Activated T-cell treated with anti-CD3 and anti-CD28 coated beads, Interleukin-2, amount 50 U/mL, for 72 hours (primary cell): Measurements from ENCODE around the gene SEMA6A. TPM values are rescaled to one million over a fixed set of nuclear protein-coding genes. Genes with fewer than 3 reads are reported as not detected.
A peak's percentile ranks its signal among the peaks of the same experiment; 100 is the strongest.

Experiments used
- ATAC-seq, 2 donors: fragments of 150-1000 bp; cut with Tn5 transposase; replicated peaks in 1 of 2; 2 replicates each; pipeline ENCODE4 v1.10.0; 2021; ENCODE audit warnings: moderate library complexity in 2 of 2, mild to moderate bottlenecking in 1 of 2
- DNase-seq, 2 donors: peaks; one replicate each; pipeline ENCODE4 v3.0.0; 2021 to 2022; ENCODE audit warnings: mixed read lengths in 1 of 2
- H3K27ac Mint-ChIP-seq: one replicate; pipeline ENCODE4 v1.8.0; 2022; ENCODE audit warnings: mild to moderate bottlenecking, moderate library complexity, mixed read lengths
- H3K27me3 Mint-ChIP-seq: one replicate; pipeline ENCODE4 v1.8.0; 2022; ENCODE audit warnings: low read depth, mixed read lengths
- H3K36me3 Mint-ChIP-seq, 2 donors: one replicate each; pipeline ENCODE4 v1.8.0; 2022; ENCODE audit warnings: mixed read lengths in 2 of 2, mild to moderate bottlenecking in 1 of 2; ENCODE audit not compliant: insufficient read depth in 2 of 2
- H3K4me1 Mint-ChIP-seq: one replicate; pipeline ENCODE4 v1.8.0; 2022; ENCODE audit warnings: low read depth, mixed read lengths
- H3K4me3 Mint-ChIP-seq, 2 donors: one replicate each; pipeline ENCODE4 v1.8.0; 2022; ENCODE audit warnings: mild to moderate bottlenecking in 2 of 2, mixed read lengths in 2 of 2, moderate library complexity in 2 of 2
- H3K9me3 Mint-ChIP-seq, 2 donors: one replicate each; pipeline ENCODE4 v1.8.0; 2022; ENCODE audit warnings: mixed read lengths in 2 of 2
- total RNA-seq, 2 donors: library from RNA; stranded (reverse); gene quantifications; one replicate each; pipeline ENCODE4 v1.2.3, GENCODE V29; 2022

The SEMA6A gene
- total RNA-seq, 2 donors from 2014 or later: 0.23 to 0.50 TPM

DNA sequence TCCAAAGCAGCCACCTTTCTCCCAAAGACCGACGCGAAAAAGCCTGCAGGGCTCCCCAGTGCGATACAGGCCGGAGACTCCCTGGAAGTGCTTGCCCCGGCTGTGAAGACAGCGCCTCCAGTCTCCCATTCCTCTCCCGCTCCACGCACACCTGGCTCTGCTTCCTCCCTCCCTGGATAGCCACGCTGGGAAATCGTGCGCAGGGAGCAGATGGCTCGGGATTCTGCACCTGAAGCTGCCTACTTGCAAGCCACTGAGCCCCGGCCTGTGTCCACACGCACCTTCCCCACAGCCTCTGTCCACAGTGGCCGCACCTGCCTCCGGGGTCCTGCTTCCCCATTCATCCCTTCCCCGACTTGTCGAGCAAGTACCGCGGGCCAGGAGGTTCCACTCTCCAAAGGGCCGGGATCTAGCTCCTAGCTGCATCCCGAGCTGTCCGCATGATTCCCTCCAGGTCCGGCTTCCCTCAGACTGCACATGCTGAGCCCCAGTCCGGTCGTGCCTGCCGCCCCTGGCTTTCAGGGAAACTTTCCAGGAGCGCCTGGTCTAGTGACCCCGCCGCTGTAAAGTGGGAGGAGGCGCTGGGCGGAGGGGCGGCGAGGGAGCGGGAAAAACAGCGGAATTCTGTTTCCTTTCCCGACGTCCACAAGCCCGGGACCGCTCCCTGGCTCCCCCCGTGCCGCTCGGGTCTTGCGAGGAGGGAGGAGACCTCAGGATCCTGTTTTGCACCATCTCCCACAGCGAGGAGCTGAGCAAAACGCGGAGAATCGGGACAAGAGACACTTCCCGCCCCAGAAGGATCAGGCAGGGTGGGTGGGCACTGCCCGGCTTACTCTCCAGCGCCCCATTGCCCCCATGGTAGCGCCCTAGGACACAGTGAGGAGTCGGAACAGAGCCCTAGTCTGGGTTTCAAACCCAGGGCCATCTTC is 2.0 kb downstream of the SEMA6A start:
- no peak overlapping the region for H3K27ac Mint-ChIP-seq
- peaks cover 76% of the 10 kb centered on the region for H3K27me3 Mint-ChIP-seq
- ATAC-seq (no peak), DNase-seq (peak in 1 of 2 donors; percentile 1)
- H3K9me3 Mint-ChIP-seq: no peaks in the 10 kb centered on the region
- peak overlapping the region; percentile 76 to 98 for H3K4me3 Mint-ChIP-seq
- H3K36me3 Mint-ChIP-seq: peaks cover 2 to 4% of the 10 kb centered on the region in 2 donors
- H3K4me1 Mint-ChIP-seq: peaks cover 31% of the 10 kb centered on the region

DNA sequence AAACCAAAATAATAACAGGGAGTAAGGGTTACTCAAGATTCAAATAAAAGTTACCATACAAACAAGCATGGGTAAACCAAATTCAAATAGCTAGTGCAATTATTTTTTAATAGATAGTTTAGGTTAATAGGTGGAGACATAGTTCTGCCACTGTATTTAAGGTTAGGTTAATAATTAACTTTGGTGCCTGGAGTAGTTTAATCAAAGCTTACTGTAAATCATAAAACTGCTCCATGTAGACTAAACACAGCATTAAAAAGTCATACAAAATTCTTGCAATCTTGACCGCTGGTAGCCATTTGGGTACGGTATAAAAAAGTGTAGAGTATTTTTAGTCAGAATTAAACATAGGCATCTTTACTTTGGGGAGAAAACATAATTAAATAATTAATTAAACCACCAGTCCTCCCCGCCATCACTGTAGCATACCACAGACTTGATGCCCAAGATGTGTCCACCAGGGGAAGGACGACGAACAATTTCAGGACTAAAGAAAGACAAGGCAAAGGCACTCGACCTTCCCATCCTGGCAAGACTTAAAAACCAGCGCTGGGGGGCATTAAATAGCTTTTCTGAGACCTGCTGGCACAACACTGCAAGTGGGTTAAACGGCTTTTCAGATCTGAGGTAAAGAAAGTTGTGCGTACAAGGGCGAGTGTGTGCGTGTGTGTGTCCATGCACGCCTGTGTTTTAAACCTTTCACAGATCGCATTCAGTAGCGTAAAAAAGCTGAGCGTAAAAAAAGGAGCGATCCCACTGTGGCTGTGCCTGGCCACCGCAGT is 2.9 kb downstream of the SEMA6A start:
- Mint-ChIP-seq H3K9me3 (no peaks in the 10 kb centered on the region), H3K27ac (no peak overlapping the region), H3K27me3 (peaks cover 82% of the 10 kb centered on the region), H3K36me3 (peaks cover 2 to 4% of the 10 kb centered on the region in 2 donors), H3K4me1 (peaks cover 23% of the 10 kb centered on the region), H3K4me3 (no peak overlapping the region)
- ATAC-seq (no peak), DNase-seq (no peak)

GRCh38 chr5:116569999-116570398 is 4.6 kb downstream of the SEMA6A start:
- Mint-ChIP-seq H3K4me3 (no peak overlapping the region), H3K4me1 (peaks cover 8% of the 10 kb centered on the region), H3K36me3 (peaks cover 2 to 4% of the 10 kb centered on the region in 2 donors), H3K27me3 (peaks cover 78% of the 10 kb centered on the region), H3K27ac (no peak overlapping the region), H3K9me3 (no peaks in the 10 kb centered on the region)
- ATAC-seq (no peak), DNase-seq (no peak)

DNA sequence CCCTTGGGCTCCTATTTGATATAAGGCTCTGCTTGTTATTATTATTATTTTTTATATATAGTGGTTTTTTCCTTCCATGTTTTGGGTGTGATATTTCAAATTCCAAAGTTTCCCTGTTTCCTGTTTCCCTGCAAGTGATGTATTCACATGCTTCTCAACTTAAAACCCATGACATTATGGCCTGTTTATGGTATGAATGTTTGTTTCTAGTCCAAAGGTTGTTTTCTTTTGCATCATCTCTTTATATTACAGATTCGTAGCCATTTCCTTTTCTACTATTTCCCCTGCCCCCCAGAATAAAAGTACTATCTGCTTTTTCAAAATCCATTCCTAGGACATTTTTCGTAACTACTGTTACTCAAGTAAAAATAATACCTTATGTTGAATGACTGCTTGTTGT is 7.5 kb downstream of the SEMA6A start:
- Mint-ChIP-seq H3K9me3 (no peaks in the 10 kb centered on the region), H3K27me3 (peaks cover 50% of the 10 kb centered on the region), H3K36me3 (no peaks in the 10 kb centered on the region), H3K27ac (no peak overlapping the region), H3K4me3 (no peak overlapping the region), H3K4me1 (no peaks in the 10 kb centered on the region)
- ATAC-seq: no peak
- no peak for DNase-seq

GRCh38 chr5:116566251-116566650 is 8.4 kb downstream of the SEMA6A start:
- Mint-ChIP-seq H3K27me3 (peaks cover 42% of the 10 kb centered on the region), H3K9me3 (no peaks in the 10 kb centered on the region), H3K27ac (no peak overlapping the region), H3K4me1 (no peaks in the 10 kb centered on the region), H3K4me3 (no peak overlapping the region), H3K36me3 (no peaks in the 10 kb centered on the region)
- ATAC-seq (no peak), DNase-seq (no peak)

- DNase-seq (no peak), ATAC-seq (no peak)
- Mint-ChIP-seq H3K27ac (no peak overlapping the region), H3K27me3 (peaks cover 31% of the 10 kb centered on the region), H3K36me3 (no peaks in the 10 kb centered on the region), H3K4me1 (no peaks in the 10 kb centered on the region), H3K9me3 (no peaks in the 10 kb centered on the region), H3K4me3 (no peak overlapping the region)
These were observed 9.7 kb downstream of the SEMA6A start for GRCh38 chr5:116564756-116565490.

GRCh38 chr5:116564312-116564711 is 10.3 kb downstream of the SEMA6A start:
- Mint-ChIP-seq H3K27ac (no peak overlapping the region), H3K9me3 (no peaks in the 10 kb centered on the region), H3K4me3 (no peak overlapping the region), H3K27me3 (peaks cover 24% of the 10 kb centered on the region), H3K4me1 (no peaks in the 10 kb centered on the region), H3K36me3 (no peaks in the 10 kb centered on the region)
- no peak for ATAC-seq
- no peak for DNase-seq

GRCh38 chr5:116563736-116564308 is 10.8 kb downstream of the SEMA6A start:
- no peak overlapping the region for H3K27ac Mint-ChIP-seq
- H3K36me3 Mint-ChIP-seq: no peaks in the 10 kb centered on the region
- H3K9me3 Mint-ChIP-seq: no peaks in the 10 kb centered on the region
- H3K4me1 Mint-ChIP-seq: no peaks in the 10 kb centered on the region
- DNase-seq: no peak
- H3K4me3 Mint-ChIP-seq: no peak overlapping the region
- no peak for ATAC-seq
- peaks cover 20% of the 10 kb centered on the region for H3K27me3 Mint-ChIP-seq

- Mint-ChIP-seq H3K4me3 (no peak overlapping the region), H3K27ac (no peak overlapping the region), H3K9me3 (no peaks in the 10 kb centered on the region), H3K36me3 (no peaks in the 10 kb centered on the region), H3K27me3 (peaks cover 13% of the 10 kb centered on the region), H3K4me1 (no peaks in the 10 kb centered on the region)
- no peak for DNase-seq
- no peak for ATAC-seq
These were observed 12.0 kb downstream of the SEMA6A start for GRCh38 chr5:116562669-116563068.

DNA sequence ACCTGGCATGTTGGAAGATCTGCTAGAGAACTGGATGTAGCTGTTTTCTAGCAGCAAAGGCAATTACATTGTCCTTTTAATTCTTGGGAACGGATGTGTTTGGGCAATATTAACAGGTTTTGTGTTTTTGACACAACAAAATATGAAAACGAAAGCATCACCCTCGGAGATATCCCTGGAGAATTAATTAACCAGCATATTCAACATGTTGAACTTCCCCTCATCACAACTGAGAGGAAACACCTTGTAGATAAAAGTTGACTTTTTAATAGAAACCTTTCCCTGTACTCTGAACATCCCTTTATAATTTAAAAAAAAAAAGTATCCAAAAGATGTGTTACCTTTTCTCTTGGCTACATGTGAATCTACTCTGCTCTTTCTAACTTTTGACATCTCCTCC is 13.0 kb downstream of the SEMA6A start:
- no peaks in the 10 kb centered on the region for H3K9me3 Mint-ChIP-seq
- DNase-seq (no peak), ATAC-seq (no peak)
- no peaks in the 10 kb centered on the region for H3K4me1 Mint-ChIP-seq
- no peaks in the 10 kb centered on the region for H3K36me3 Mint-ChIP-seq
- H3K27ac Mint-ChIP-seq: no peak overlapping the region
- H3K4me3 Mint-ChIP-seq: no peak overlapping the region
- H3K27me3 Mint-ChIP-seq: peaks cover 7% of the 10 kb centered on the region

DNA sequence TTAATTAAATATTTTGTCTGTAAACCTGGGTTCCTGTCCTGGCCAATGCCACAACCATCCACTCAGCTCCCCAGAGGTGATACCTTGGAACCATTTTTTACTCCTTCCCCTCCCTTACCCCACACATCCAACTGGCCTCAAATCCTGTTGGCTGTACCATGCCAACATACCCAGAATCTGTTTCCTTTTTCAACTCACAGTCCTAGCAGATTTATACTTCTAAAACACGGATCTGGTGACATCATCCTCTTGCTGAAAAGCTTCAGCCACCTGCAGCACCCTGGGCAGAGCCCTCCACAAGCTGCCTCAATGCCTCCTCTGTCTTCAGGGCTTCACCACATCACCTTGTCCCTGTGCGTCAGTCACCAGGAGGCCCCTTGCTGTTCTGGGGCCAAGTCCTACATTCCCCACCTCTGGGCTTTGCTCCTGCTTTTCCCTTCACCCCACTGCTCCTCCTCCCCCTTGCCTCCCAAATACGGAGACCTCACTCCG is 14.9 kb downstream of the SEMA6A start:
- no peak overlapping the region for H3K27ac Mint-ChIP-seq
- ATAC-seq (no peak), DNase-seq (no peak)
- H3K4me3 Mint-ChIP-seq: no peak overlapping the region
- no peaks in the 10 kb centered on the region for H3K27me3 Mint-ChIP-seq
- no peaks in the 10 kb centered on the region for H3K9me3 Mint-ChIP-seq
- no peaks in the 10 kb centered on the region for H3K36me3 Mint-ChIP-seq
- H3K4me1 Mint-ChIP-seq: no peaks in the 10 kb centered on the region

- no peak overlapping the region for H3K4me3 Mint-ChIP-seq
- H3K9me3 Mint-ChIP-seq: no peaks in the 10 kb centered on the region
- no peaks in the 10 kb centered on the region for H3K27me3 Mint-ChIP-seq
- DNase-seq (no peak), ATAC-seq (no peak)
- H3K36me3 Mint-ChIP-seq: no peaks in the 10 kb centered on the region
- H3K4me1 Mint-ChIP-seq: no peaks in the 10 kb centered on the region
- H3K27ac Mint-ChIP-seq: no peak overlapping the region
These were observed 15.4 kb downstream of the SEMA6A start for GRCh38 chr5:116559239-116559638.
